Mesothelial cell of epicardium (in vitro differentiated cells): ENCODE data around the gene LEP. TPM values are rescaled to one million over a fixed set of nuclear protein-coding genes. Genes with fewer than 3 reads are reported as not detected.

ENCODE experiments used
- DNase-seq, 2 experiments: peaks; one replicate each; pipeline ENCODE4 v3.0.0; 2021; ENCODE audit warnings: low spot score in 2 of 2; ENCODE audit not compliant: unreplicated experiment in 2 of 2
- H3K27ac Mint-ChIP-seq: 2 replicates; pipeline ENCODE4 v1.8.0; 2021; ENCODE audit warnings: mixed read lengths
- H3K27me3 Mint-ChIP-seq: 2 replicates; pipeline ENCODE4 v1.8.0; 2021; ENCODE audit warnings: low read depth, mixed read lengths
- H3K36me3 Mint-ChIP-seq: 2 replicates; pipeline ENCODE4 v1.8.0; 2021; ENCODE audit warnings: mixed read lengths
- H3K4me1 Mint-ChIP-seq: 2 replicates; pipeline ENCODE4 v1.8.0; 2021; ENCODE audit warnings: mixed read lengths
- H3K4me3 Mint-ChIP-seq: 2 replicates; pipeline ENCODE4 v1.8.0; 2021; ENCODE audit warnings: mild to moderate bottlenecking, moderate library complexity, mixed read lengths
- H3K9me3 Mint-ChIP-seq: 2 replicates; pipeline ENCODE4 v1.8.0; 2021; ENCODE audit warnings: mixed read lengths
- CTCF ChIP-seq: fragments of 200-600 bp; sonication (generic); IDR thresholded peaks from one replicate; pipeline ENCODE4 v1.5.0; 2021; ENCODE audit warnings: antibody characterized with exemption; ENCODE audit not compliant: unreplicated experiment
- total RNA-seq: library from RNA; stranded (reverse); gene quantifications from 3 replicates; pipeline ENCODE4 v1.2.1, GENCODE V29; 2021

The LEP gene
- total RNA-seq, 1 donor from 2014 or later, result not detected

- H3K27me3 Mint-ChIP-seq, result peaks cover 28% of the 10 kb centered on the region
Measured at GRCh38 chr7:128214463-128214862, 26.6 kb upstream of the LEP start.

GRCh38 chr7:128215281-128215680 is 25.8 kb upstream of the LEP start:
- Mint-ChIP-seq H3K27me3 (peaks cover 33% of the 10 kb centered on the region), H3K9me3 (no peaks in the 10 kb centered on the region), H3K4me1 (peaks cover 2% of the 10 kb centered on the region), H3K27ac (no peak overlapping the region), H3K4me3 (no peak overlapping the region), H3K36me3 (no peaks in the 10 kb centered on the region)
- no peak for DNase-seq
- no peak for TF ChIP-seq CTCF

More at GRCh38 chr7:128214463-128214862, 26.6 kb upstream of the LEP start:
- Mint-ChIP-seq H3K27ac (no peak overlapping the region), H3K4me3 (no peak overlapping the region), H3K36me3 (no peaks in the 10 kb centered on the region), H3K9me3 (no peaks in the 10 kb centered on the region), H3K4me1 (peaks cover 2% of the 10 kb centered on the region)
- no peak for TF ChIP-seq CTCF
- no peak for DNase-seq

- no peak for TF ChIP-seq CTCF
- H3K27ac Mint-ChIP-seq, result no peak overlapping the region
- H3K9me3 Mint-ChIP-seq, result no peaks in the 10 kb centered on the region
- H3K27me3 Mint-ChIP-seq, result peaks cover 33% of the 10 kb centered on the region
- peaks cover 2% of the 10 kb centered on the region for H3K4me1 Mint-ChIP-seq
- DNase-seq, result no peak
- no peaks in the 10 kb centered on the region for H3K36me3 Mint-ChIP-seq
- H3K4me3 Mint-ChIP-seq, result no peak overlapping the region
Measured at GRCh38 chr7:128215739-128216138, 25.3 kb upstream of the LEP start.

- DNase-seq, result no peak
- peaks cover 2% of the 10 kb centered on the region for H3K4me1 Mint-ChIP-seq
- no peak for TF ChIP-seq CTCF
- peaks cover 36% of the 10 kb centered on the region for H3K27me3 Mint-ChIP-seq
- no peaks in the 10 kb centered on the region for H3K9me3 Mint-ChIP-seq
- no peak overlapping the region for H3K4me3 Mint-ChIP-seq
- no peak overlapping the region for H3K27ac Mint-ChIP-seq
- no peaks in the 10 kb centered on the region for H3K36me3 Mint-ChIP-seq
Measured at GRCh38 chr7:128217030-128217805, 23.9 kb upstream of the LEP start.

- H3K27me3 Mint-ChIP-seq, result peaks cover 44% of the 10 kb centered on the region
- no peaks in the 10 kb centered on the region for H3K9me3 Mint-ChIP-seq
- H3K36me3 Mint-ChIP-seq, result no peaks in the 10 kb centered on the region
- H3K4me3 Mint-ChIP-seq, result no peak overlapping the region
- DNase-seq, result no peak
- H3K4me1 Mint-ChIP-seq, result peaks cover 2% of the 10 kb centered on the region
- peak; percentile 49 for TF ChIP-seq CTCF
- H3K27ac Mint-ChIP-seq, result no peak overlapping the region
Measured at GRCh38 chr7:128217967-128218652, 23.0 kb upstream of the LEP start.
